Left lung (tissue), 10 donors: ENCODE measurements around the gene FBXL22. TPM values are rescaled to one million over a fixed set of nuclear protein-coding genes. Genes with fewer than 3 reads are reported as not detected.

Source experiments
- ATAC-seq: fragments of 200-7000 bp; cut with Tn5 transposase; one replicate; pipeline ENCODE4 v1.9.1; 2020; ENCODE audit warnings: moderate library complexity
- DNase-seq, 4 donors: peaks; one replicate each; pipeline ENCODE4 v3.0.0-alpha.2; 2013 to 2020
- H3K27ac ChIP-seq, 2 donors: fragments of 200-600 bp; sonication (generic) in 1 of 2; one replicate each; pipeline versions ENCODE4 v1.5.0 to v1.8.0; 2020 to 2021
- H3K27me3 ChIP-seq, 2 donors: fragments of 200-600 bp; sonication (generic) in 1 of 2; one replicate each; pipeline versions ENCODE4 v1.5.0 to v1.8.0; 2020 to 2021
- H3K36me3 ChIP-seq, 2 donors: fragments of 200-600 bp; sonication (generic) in 1 of 2; one replicate each; pipeline versions ENCODE4 v1.5.0 to v1.8.0; 2020 to 2021
- H3K4me1 ChIP-seq, 2 donors: fragments of 200-600 bp; one replicate each; pipeline ENCODE4 v1.8.0; 2021
- H3K4me3 ChIP-seq, 2 donors: fragments of 200-600 bp; sonication (generic) in 1 of 2; one replicate each; pipeline versions ENCODE4 v1.5.0 to v1.8.0; 2020 to 2021; ENCODE audit warnings: mild to moderate bottlenecking in 1 of 2
- H3K9me3 ChIP-seq, 2 donors: fragments of 200-600 bp; sonication (generic) in 1 of 2; one replicate each; pipeline versions ENCODE4 v1.5.0 to v1.8.0; 2020 to 2021
- intact Hi-C, 2 donors: fragments of 100-400 bp; cut with DNase I; formaldehyde crosslinking; loops; one replicate each; pipeline versions ENCODE4 v1.11.2 to v1.14.2; 2022
- polyA plus RNA-seq, 6 donors: library from polyadenylated mRNA; unstranded; fragments of 120-200 nt; gene quantifications; one replicate each; pipeline ENCODE4 v1.2.1, GENCODE V29; 2013; ENCODE audit not compliant: insufficient read length in 6 of 6
- total RNA-seq, 2 donors: library from RNA; stranded (reverse); fragmentation: NEBNext Ultra II Directional; extraction: Animal tissue kit (Norgen Biotek cat#: 25700); gene quantifications; one replicate each; pipeline ENCODE4 v1.2.1, GENCODE V29; 2021
- TF ChIP-seq, protein P1 (sequence below), 2 donors: fragments of 200-600 bp; sonication (generic) in 1 of 2; IDR thresholded peaks; one replicate each; pipeline versions ENCODE4 v1.5.0 to v1.8.0; 2021; ENCODE audit warnings: antibody characterized with exemption in 2 of 2
- donor health status: DM: no; HTN: yes; CAD: no.
- donor health status: DM: no; HTN: no; CAD: no.

The FBXL22 gene
- total and polyA plus RNA-seq, 8 donors = 1.9 to 4.6 (median 2.7) TPM

DNA sequence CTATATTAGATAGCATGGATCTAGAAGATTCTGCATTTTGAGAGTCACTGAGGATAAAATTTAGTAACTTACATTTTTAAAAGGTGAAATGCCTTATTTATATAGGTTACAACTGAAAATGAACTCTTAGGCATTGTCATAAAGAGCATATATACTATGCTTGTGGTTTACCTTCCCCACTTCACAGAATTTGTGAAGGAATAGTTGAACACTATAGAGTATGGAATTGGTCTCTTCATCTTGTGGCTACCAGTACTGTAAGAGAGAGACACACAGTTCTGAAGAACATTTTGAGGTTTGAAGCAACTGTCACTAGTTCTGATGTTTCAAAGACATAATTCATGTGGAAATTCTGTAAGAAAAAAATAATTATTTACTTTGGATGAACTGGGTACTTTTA, 41.7 kb upstream of the FBXL22 start:
- Histone ChIP-seq H3K4me3 (no peak overlapping the region), H3K9me3 (no peaks in the 10 kb centered on the region), H3K36me3 (peaks cover 0 to 51% of the 10 kb centered on the region in 2 donors), H3K27ac (no peak overlapping the region), H3K27me3 (no peaks in the 10 kb centered on the region), H3K4me1 (peaks cover 23 to 26% of the 10 kb centered on the region in 2 donors)
- TF ChIP-seq, protein P1, sequence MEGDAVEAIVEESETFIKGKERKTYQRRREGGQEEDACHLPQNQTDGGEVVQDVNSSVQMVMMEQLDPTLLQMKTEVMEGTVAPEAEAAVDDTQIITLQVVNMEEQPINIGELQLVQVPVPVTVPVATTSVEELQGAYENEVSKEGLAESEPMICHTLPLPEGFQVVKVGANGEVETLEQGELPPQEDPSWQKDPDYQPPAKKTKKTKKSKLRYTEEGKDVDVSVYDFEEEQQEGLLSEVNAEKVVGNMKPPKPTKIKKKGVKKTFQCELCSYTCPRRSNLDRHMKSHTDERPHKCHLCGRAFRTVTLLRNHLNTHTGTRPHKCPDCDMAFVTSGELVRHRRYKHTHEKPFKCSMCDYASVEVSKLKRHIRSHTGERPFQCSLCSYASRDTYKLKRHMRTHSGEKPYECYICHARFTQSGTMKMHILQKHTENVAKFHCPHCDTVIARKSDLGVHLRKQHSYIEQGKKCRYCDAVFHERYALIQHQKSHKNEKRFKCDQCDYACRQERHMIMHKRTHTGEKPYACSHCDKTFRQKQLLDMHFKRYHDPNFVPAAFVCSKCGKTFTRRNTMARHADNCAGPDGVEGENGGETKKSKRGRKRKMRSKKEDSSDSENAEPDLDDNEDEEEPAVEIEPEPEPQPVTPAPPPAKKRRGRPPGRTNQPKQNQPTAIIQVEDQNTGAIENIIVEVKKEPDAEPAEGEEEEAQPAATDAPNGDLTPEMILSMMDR (IDR thresholded peaks at IDR 0.05) = no peak
- no peak for DNase-seq
- no peak for ATAC-seq
- intact Hi-C loops = no loop called here

DNA sequence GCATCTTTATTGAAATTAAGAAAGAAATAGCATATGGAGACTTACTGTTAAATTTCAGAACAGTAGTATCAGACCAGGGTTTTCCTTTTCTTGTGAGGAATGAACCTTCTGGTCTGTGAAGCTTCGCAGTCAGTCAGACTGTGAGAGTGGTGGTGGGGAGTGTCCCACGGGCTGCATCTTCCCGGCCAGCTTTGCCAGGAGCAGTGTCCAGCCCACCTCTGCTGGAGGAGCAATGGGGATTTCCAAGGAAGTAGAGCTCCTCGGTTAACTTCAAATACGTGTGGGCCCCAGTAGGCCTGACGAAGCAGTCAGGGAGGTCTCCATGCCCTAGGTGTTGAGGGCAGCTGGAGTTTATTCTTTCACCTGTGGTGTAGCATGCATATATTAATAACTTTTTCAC, 40.9 kb upstream of the FBXL22 start:
- intact Hi-C loops = no loop called here
- TF ChIP-seq, protein P1 (IDR thresholded peaks at IDR 0.05) = no peak
- H3K4me1 ChIP-seq = peaks cover 23 to 26% of the 10 kb centered on the region in 2 donors
- H3K4me3 ChIP-seq = no peak overlapping the region
- H3K27me3 ChIP-seq = no peaks in the 10 kb centered on the region
- H3K9me3 ChIP-seq = no peaks in the 10 kb centered on the region
- H3K27ac ChIP-seq = no peak overlapping the region
- H3K36me3 ChIP-seq = peaks cover 0 to 59% of the 10 kb centered on the region in 2 donors
- ATAC-seq (no peak), DNase-seq (no peak)

DNA sequence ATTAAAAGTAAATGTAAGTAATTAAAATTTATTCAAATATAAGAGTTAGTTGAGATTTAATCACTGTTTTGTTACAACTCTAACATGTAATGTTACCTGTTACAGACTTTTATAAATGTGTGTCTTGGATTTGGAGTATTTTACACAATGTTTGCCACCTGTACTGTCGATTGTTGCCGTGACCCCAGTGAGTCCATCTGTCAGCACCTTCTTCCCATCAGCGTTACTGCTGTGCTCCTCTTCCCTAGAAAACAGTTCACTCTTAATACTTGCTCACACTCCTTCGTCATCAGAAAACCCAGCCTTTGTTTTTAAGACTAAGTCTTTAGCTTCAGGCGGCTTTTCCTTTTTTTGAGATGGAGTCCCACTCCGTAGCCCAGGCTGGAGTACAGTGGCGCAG, 40.5 kb upstream of the FBXL22 start:
- TF ChIP-seq, protein P1 (IDR thresholded peaks at IDR 0.05) = no peak
- no peak overlapping the region for H3K4me3 ChIP-seq
- no peaks in the 10 kb centered on the region for H3K27me3 ChIP-seq
- no peak overlapping the region for H3K27ac ChIP-seq
- H3K4me1 ChIP-seq = peaks cover 20 to 22% of the 10 kb centered on the region in 2 donors
- no peak for ATAC-seq
- peaks cover 0 to 64% of the 10 kb centered on the region in 2 donors for H3K36me3 ChIP-seq
- intact Hi-C loops = no loop called here
- no peaks in the 10 kb centered on the region for H3K9me3 ChIP-seq
- no peak for DNase-seq

DNA sequence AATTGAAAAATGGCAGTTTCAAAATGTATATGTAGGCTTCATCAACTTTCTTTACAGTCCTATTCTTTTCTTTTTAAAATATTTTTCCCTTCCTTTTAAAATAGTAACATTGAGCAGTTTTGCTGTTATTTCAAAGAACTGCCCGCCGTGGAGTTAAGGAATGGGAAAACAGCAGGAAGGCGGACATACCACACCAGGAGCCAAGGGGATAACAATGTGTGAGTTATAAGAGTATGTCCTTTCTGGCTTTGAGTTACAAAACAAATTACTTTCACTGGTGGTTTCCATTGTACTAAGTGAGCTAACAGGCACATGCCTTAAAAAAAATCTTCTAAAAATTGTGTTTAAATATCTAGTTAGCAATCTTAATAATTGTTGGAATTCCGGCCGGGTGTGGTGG, 37.4 kb upstream of the FBXL22 start:
- ATAC-seq (no peak), DNase-seq (no peak)
- intact Hi-C loops = no loop called here
- no peaks in the 10 kb centered on the region for H3K27me3 ChIP-seq
- H3K36me3 ChIP-seq = peaks cover 0 to 92% of the 10 kb centered on the region in 2 donors
- TF ChIP-seq, protein P1 (IDR thresholded peaks at IDR 0.05) = no peak
- no peaks in the 10 kb centered on the region for H3K9me3 ChIP-seq
- H3K4me1 ChIP-seq = no peaks in the 10 kb centered on the region
- H3K27ac ChIP-seq = no peak overlapping the region
- H3K4me3 ChIP-seq = no peak overlapping the region

DNA sequence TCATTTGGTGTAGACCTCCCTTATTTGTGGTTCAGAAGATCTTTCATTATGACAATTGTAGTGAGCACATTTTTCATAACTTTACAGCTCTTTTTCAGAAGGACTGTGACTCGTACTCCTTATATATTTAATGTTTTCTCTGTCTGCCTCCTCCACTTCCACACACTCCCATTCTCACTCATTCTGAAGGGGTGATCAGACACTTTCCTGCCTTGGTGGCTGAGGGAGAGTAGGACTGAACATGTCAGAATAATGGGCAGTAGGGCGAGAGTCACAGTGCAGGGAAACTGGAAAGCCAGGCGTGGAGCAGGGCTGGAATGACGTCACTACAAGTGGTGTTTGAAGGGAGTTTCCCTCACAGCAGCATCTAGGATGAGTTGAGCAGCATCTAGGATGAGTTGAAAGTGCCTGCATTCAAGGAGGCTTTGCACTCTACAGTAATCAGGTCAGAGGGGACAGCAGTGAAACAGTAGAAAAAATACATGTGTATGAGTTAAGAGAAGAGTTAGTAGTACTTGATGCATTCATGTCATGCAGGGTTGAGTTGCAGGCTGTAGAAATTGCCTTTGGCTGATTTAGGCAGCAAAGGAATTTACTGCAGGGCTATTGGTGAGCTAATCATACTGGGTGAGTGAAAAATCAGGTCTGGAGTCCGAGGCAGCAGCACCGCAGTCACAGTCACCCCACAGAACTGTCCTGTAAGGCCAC, 36.3 kb upstream of the FBXL22 start:
- Histone ChIP-seq H3K9me3 (no peaks in the 10 kb centered on the region), H3K4me1 (no peaks in the 10 kb centered on the region), H3K36me3 (peaks cover 0 to 97% of the 10 kb centered on the region in 2 donors), H3K27ac (no peak overlapping the region), H3K27me3 (no peaks in the 10 kb centered on the region), H3K4me3 (no peak overlapping the region)
- TF ChIP-seq, protein P1 (IDR thresholded peaks at IDR 0.05) = no peak
- intact Hi-C loops = no loop called here
- DNase-seq = no peak
- ATAC-seq = no peak
